Stimulated activated CD8-positive, alpha-beta memory T cell treated with anti-CD3 and anti-CD28 coated beads, Interleukin-15, amount 100 ng/mL, for 4 hours (primary cell): ENCODE data around the gene CDIP1.
"Not testable (repeated sequence)": the region's sequence is repeated elsewhere in the genome, so short reads cannot be mapped to it uniquely, and the experiment has no call there.

Source experiments
- DNase-seq, 2 donors: peaks; one replicate each; pipeline ENCODE4 v3.0.0-alpha.2; 2020; ENCODE audit warnings: low read depth in 2 of 2

The CDIP1 gene

GRCh38 chr16:4538350-4539235 lies at the start of gene CDIP1:
Gene CDIP1, minus strand, starts transcription at chr16:4538773. Its CDS starts 24,643 bp downstream, at chr16:4514130.
- peak; percentile 93 to 94 for DNase-seq

DNA sequence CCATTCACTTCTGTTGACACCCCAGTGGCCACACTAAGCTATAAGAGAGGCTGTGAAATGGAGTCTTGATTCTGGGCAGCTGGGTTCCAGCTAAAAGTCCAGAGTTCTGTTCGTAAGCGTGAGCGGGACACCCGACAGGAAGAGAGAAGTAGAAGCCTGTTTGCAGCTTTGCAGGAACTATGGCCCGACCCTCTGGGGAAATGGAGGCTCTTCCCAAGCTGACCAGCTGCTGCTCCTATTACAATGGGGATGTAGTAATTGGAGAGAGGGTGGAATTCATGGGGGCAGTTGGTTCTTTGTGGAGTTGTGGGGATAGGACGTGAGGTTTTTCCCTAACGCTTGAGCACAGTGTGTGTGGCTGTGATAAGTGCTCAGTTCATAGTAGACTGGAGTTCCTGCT lies 47.7 kb upstream of the CDIP1 start:
- DNase-seq: no peak

DNA sequence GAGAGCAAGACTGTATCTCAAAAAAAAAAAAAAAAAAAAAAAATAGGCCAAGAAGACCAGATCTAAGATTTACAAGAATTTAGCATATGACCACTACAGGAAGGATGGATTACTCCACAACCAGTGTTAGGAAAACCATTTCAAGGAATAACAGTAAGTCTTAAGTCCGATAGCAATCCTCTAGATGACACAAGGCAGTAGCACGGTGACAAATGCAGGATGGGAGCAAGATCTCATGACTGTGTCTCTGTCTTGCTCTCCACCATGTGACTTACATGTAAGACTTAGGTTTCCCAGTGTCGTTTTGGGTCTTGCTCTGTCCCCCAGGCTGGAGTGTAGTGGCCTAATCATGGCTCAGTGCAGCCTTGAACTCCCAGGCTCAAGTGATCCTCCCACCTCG lies 45.3 kb upstream of the CDIP1 start:
- DNase-seq: no peak

- no peak for DNase-seq
Observed at GRCh38 chr16:4580250-4580649, 41.7 kb upstream of the CDIP1 start.

DNA sequence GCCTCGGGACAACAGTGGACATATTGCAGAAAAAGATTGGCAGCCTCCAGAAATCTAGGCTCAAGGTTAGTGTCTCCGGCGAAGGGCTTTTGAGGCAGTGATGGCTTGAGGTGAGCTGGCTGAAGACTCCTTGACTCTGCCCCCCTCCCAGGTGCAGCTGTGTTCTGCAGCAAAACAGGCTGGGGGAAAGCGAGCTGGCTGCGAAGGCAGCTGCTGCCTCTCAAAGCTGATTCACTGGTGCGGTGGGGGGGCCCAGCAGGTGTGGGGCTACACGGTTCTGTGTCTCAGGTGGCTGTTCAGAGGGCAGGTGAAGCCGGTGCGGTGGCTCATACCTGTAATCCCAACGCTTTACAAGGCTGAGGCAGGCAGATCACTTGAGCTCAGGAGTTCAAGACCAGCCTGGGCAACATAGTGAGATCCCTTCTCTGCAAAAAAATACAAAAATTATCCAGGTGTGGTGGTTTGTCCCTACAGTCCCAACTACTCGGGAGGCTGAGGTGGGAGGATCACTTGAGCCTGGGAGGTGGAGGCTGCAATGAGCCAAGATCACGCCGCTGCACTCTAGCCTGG lies 40.5 kb upstream of the CDIP1 start:
- DNase-seq: no peak

- no peak for DNase-seq
Observed at GRCh38 chr16:4576008-4576407, 37.4 kb upstream of the CDIP1 start.

- no peak for DNase-seq
Observed at GRCh38 chr16:4574919-4575705, 36.5 kb upstream of the CDIP1 start.

GRCh38 chr16:4573926-4574325 lies 35.4 kb upstream of the CDIP1 start:
- not testable (repeated sequence) for DNase-seq

- no peak for DNase-seq
Observed at GRCh38 chr16:4572715-4573114, 34.1 kb upstream of the CDIP1 start.

DNA sequence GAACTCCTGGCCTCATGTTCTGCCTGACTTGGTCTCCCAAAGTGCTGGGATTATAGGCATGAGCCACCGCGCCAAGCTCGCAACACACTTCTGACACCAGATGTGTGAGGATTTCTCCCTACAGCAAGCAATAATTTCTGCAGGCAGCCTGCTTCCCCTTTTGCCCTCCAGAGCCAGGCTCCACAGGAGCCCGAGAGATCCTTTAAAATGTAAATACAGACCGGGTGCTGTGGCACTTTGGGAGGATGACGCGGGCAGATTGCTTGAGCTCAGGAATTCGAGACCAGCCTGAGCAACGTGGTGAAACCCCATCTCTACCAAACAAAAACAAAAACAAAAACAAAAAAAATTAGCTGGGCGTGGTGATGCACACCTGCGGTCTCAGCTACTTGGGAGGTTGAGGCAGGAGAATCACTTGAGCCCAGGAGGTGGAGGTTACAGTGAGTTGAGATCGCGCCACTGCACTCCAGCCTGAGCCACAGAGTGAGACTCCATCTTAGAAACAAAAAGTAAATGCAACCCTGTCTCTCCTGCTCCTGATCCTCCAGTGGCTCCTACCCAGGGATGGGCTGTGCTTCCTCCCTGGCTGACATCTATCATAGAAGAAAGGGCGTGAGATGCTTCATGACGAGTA lies 32.2 kb upstream of the CDIP1 start:
- no peak for DNase-seq

- DNase-seq: no peak
Observed at GRCh38 chr16:4570086-4570485, 31.5 kb upstream of the CDIP1 start.

DNA sequence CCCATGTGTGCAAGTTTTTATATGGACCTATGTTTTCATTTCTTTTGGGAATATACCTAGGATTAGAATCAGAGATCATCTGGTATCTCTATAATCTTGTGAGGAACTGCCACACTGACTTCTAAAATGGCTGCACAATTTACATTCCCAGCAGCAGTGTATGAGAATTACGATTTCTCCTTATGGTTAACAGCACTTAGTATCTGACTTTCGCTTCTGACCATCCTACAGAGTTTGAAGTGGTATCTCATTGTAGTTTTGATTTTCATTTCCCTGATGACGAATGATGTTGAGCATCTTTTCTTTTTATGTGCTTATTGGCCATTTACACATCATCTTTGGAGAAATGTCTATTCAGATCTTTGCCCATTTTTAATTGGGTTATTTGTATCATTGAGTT lies 27.6 kb upstream of the CDIP1 start:
- DNase-seq: no peak

DNA sequence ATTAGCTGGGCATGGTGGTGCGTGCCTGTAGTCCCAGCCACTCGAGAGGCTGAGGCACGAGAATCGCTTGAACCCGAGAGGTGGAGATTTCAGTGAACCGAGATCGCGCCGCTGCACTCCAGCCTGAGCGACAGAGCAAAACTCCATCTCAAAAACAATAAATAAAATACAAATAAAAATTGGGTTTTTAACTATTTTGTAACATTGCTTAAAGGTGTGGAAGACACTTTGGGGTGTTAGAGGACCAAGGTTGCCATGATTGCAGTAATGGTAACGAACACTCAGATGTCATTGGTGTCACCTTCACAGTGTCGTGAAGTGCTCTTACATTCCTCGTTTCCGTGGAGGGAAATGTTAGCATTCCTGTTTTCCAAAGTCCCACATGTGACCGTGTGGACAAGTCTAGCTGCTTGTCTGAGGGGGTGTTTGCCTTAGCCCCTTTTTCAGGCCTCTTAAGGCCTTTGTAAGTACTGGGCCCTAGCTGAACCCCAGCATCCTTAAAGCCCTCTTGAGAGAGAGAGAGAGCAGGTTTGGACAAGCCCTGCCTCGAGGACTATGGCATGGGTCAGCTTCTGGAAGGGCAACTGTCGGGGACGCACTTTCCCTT lies 26.2 kb upstream of the CDIP1 start:
- no peak for DNase-seq

DNA sequence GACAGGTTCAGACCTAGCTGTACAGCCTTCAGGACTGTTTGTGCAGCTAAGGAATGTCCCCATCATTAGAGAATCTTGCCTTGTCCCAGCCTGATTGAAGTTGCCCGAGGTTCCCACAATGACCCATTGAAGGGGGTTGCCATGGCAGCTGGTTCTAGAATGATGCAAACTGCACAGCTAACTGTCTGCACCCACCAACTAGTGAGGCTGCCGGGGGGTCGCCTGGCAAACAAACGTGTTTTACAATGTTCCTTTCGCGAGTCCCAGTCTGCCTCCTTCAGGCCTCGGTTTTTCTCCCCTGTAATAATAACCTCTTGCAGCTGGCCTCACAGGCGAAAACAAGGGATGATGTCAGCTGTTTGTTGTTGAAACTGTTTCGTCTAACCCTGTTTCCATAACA lies 23.0 kb upstream of the CDIP1 start:
- DNase-seq: no peak

DNA sequence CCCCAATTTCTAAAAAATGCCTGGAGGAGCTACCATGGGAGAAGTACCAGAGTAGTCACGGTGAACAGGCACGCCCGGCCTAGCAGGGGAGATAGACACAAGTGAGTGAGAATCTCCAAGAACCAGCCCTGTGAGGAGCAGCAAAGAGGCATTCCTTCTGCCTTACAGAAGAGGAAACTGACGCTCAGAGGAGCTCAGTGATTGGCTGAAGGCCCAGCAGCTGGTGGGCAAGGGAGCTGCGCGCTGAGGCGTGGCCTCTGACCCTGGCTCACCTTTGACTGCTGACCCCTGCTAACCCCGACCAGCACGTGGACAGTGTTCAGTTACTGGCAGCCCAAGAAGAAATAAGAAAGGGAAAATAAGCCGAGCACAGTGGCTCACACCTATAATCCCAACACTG lies 19.4 kb upstream of the CDIP1 start:
- DNase-seq: no peak

- no peak for DNase-seq
Observed at GRCh38 chr16:4556580-4556979, 18.0 kb upstream of the CDIP1 start.

GRCh38 chr16:4556112-4556511 lies 17.5 kb upstream of the CDIP1 start, which contains the start of gene C16orf96:
Gene C16orf96, plus strand, starts transcription at chr16:4556340. Its CDS starts 150 bp downstream, at chr16:4556490.
- DNase-seq: no peak

GRCh38 chr16:4552541-4552940 lies 14.0 kb upstream of the CDIP1 start:
- DNase-seq: no peak

GRCh38 chr16:4550591-4550990 lies 12.0 kb upstream of the CDIP1 start:
- no peak for DNase-seq

DNA sequence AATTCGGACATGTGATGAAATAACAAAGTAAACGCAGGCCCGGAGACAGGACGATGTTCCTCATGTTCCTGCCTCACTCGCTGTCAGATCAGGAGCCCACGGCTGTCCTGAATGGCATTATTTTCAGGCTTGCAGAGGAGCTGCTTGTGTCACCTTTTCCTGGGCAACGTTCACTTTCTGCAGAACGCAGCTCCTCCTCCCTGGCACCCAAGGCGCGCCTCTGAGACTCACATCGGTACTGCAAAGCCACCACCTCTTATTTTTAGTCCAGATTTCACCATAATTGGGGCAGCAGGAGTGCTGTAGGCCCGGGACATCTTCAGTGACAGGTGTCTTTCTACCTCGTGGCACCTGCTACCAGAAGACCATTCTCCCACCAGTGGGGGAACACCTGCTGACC lies 9.6 kb upstream of the CDIP1 start:
- DNase-seq: no peak

GRCh38 chr16:4544473-4544872 lies 5.9 kb upstream of the CDIP1 start:
- DNase-seq: no peak
